Activated naive CD8-positive, alpha-beta T cell treated with anti-CD3 and anti-CD28 coated beads, Interleukin-2, amount 10 ng/mL, durations not matched to agents 7 days and 5 days (primary cell): ENCODE data around the gene IRF3. TPM values are rescaled to one million over a fixed set of nuclear protein-coding genes. Genes with fewer than 3 reads are reported as not detected.

ENCODE experiments used
- microRNA-seq: library from miRNA; unstranded; fragments of <30 nt; microRNA quantifications from one replicate; pipeline ENCODE4 v1.2.0, GENCODE V29; 2022
- total RNA-seq, 2 experiments: library from RNA; stranded (reverse); gene quantifications; one replicate each; pipeline ENCODE4 v1.2.3, GENCODE V29; 2021

Gene IRF3
- total RNA-seq, 2 experiments from 2014 or later: 198 to 205 TPM

Small RNA genes lying within 50 kb of the gene (microRNA-seq; reads per million reads assigned to microRNA genes)
- not detected for gene MIR5088

Other genes with a start within 250 kb of the IRF3 start
- gene PTH2, start 242.4 kb downstream of the IRF3 start, total RNA-seq: not detected
- gene GFY, start 240.5 kb downstream of the IRF3 start, total RNA-seq: not detected
- gene SLC17A7, start 224.3 kb downstream of the IRF3 start, total RNA-seq: under 1 TPM; 0.14 to 0.25 TPM
- gene PIH1D1, start 214.0 kb downstream of the IRF3 start, total RNA-seq: 100 to 1,000 TPM; 143 to 148 TPM
- gene ALDH16A1, start 212.6 kb downstream of the IRF3 start, total RNA-seq: 10 to 100 TPM; 41.8 to 42.9 TPM
- 100 to 1,000 TPM; 250 to 282 TPM for gene FLT3LG, start 191.6 kb downstream of the IRF3 start, total RNA-seq
- gene RPL13A, start 178.2 kb downstream of the IRF3 start, total RNA-seq: 1,000 to 10,000 TPM; 2,936 to 3,173 TPM
- gene RPS11, start 169.4 kb downstream of the IRF3 start, total RNA-seq: 1,000 to 10,000 TPM; 2,412 to 2,445 TPM
- 10 to 100 TPM; 19.8 to 24.4 TPM for gene FCGRT, start 153.2 kb downstream of the IRF3 start, total RNA-seq
- gene RCN3, start 137.9 kb downstream of the IRF3 start, total RNA-seq: 1 to 10 TPM; 1.6 to 2.4 TPM
- 100 to 1,000 TPM; 122 to 125 TPM for gene NOSIP, start 85.3 kb downstream of the IRF3 start, total RNA-seq
- gene PRRG2, start 84.5 kb downstream of the IRF3 start, total RNA-seq: 1 to 10 TPM; 1.5 to 2.3 TPM
- gene PRR12, start 74.7 kb downstream of the IRF3 start, total RNA-seq: 10 to 100 TPM; 49.7 TPM
- 10 to 100 TPM; 12.3 to 14.9 TPM for gene RRAS, start 25.7 kb downstream of the IRF3 start, total RNA-seq
- 10 to 100 TPM; 64.7 to 66.9 TPM for gene SCAF1, start 23.6 kb downstream of the IRF3 start, total RNA-seq
- gene BCL2L12, start 76 bp upstream of the IRF3 start, total RNA-seq: 10 to 100 TPM; 63.4 to 71.3 TPM
- 100 to 1,000 TPM; 118 to 123 TPM for gene PRMT1, start 11.4 kb upstream of the IRF3 start, total RNA-seq
- 1 to 10 TPM; 4.1 to 4.3 TPM for gene ADM5, start 23.7 kb upstream of the IRF3 start, total RNA-seq
- gene CPT1C, start 25.3 kb upstream of the IRF3 start, total RNA-seq: 1 to 10 TPM; 2.1 to 4.1 TPM
- gene TSKS, start 97.4 kb upstream of the IRF3 start, total RNA-seq: 1 to 10 TPM; 2.0 to 2.4 TPM
- gene AP2A1, start 101.1 kb upstream of the IRF3 start, total RNA-seq: 10 to 100 TPM; 81.6 to 87.7 TPM
- gene FUZ, start 147.4 kb upstream of the IRF3 start, total RNA-seq: 10 to 100 TPM; 30.0 to 31.3 TPM
- gene MED25, start 152.4 kb upstream of the IRF3 start, total RNA-seq: 10 to 100 TPM; 60.4 to 66.3 TPM
- gene PTOV1, start 185.3 kb upstream of the IRF3 start, total RNA-seq: 100 to 1,000 TPM in 1 of 2 experiments, 10 to 100 TPM in 1; 99.7 to 102 TPM
- gene PNKP, start 201.7 kb upstream of the IRF3 start, total RNA-seq: 100 to 1,000 TPM; 144 to 160 TPM
- 10 to 100 TPM; 17.3 to 19.9 TPM for gene AKT1S1, start 211.5 kb upstream of the IRF3 start, total RNA-seq
- gene TBC1D17, start 211.8 kb upstream of the IRF3 start, total RNA-seq: 10 to 100 TPM; 51.3 to 53.4 TPM
- 1 to 10 TPM; 1.4 to 1.7 TPM for gene IL4I1, start 231.0 kb upstream of the IRF3 start, total RNA-seq